HEK293 (cell line): ENCODE measurements around the gene CSN2.

Source experiments
- KLF7 ChIP-seq: fragments of 450-650 bp; formaldehyde crosslinking; IDR thresholded peaks from 2 replicates; pipeline ENCODE4 v1.5.1; 2016; ENCODE audit warnings: missing biosample characterization, missing genetic modification characterization, borderline replicate concordance
- ZNF302 ChIP-seq: fragments of 450-650 bp; formaldehyde crosslinking; IDR thresholded peaks from 2 replicates; pipeline ENCODE4 v1.5.1; 2016; ENCODE audit warnings: missing biosample characterization, missing genetic modification characterization, low read depth
- ZNF433 ChIP-seq: fragments of 450-650 bp; formaldehyde crosslinking; IDR thresholded peaks from 2 replicates; pipeline ENCODE4 v1.5.1; 2016; ENCODE audit warnings: missing biosample characterization, missing genetic modification characterization, low read depth
- ZNF777 ChIP-seq: fragments of 450-650 bp; formaldehyde crosslinking; IDR thresholded peaks from 2 replicates; pipeline ENCODE4 v1.5.1; 2017; ENCODE audit warnings: missing biosample characterization, missing genetic modification characterization, borderline replicate concordance
- ZSCAN5A ChIP-seq: fragments of 450-650 bp; formaldehyde crosslinking; IDR thresholded peaks from 2 replicates; pipeline ENCODE4 v1.5.1; 2016; ENCODE audit warnings: missing biosample characterization, missing genetic modification characterization
- TF ChIP-seq, protein P1 (sequence below): fragments of 450-650 bp; formaldehyde crosslinking; IDR thresholded peaks from 2 replicates; pipeline ENCODE4 v1.5.1; 2016; ENCODE audit warnings: missing biosample characterization, missing genetic modification characterization

GRCh38 chr4:69984030-69984443 is 18.5 kb upstream of the CSN2 start:
- TF ChIP-seq ZSCAN5A (tag by site-specific recombination), result no peak
- TF ChIP-seq, protein P1, sequence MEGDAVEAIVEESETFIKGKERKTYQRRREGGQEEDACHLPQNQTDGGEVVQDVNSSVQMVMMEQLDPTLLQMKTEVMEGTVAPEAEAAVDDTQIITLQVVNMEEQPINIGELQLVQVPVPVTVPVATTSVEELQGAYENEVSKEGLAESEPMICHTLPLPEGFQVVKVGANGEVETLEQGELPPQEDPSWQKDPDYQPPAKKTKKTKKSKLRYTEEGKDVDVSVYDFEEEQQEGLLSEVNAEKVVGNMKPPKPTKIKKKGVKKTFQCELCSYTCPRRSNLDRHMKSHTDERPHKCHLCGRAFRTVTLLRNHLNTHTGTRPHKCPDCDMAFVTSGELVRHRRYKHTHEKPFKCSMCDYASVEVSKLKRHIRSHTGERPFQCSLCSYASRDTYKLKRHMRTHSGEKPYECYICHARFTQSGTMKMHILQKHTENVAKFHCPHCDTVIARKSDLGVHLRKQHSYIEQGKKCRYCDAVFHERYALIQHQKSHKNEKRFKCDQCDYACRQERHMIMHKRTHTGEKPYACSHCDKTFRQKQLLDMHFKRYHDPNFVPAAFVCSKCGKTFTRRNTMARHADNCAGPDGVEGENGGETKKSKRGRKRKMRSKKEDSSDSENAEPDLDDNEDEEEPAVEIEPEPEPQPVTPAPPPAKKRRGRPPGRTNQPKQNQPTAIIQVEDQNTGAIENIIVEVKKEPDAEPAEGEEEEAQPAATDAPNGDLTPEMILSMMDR, result no peak
- TF ChIP-seq ZNF433 (tag by site-specific recombination), result no peak
- no peak for TF ChIP-seq ZNF302 (tag by site-specific recombination)
- no peak for TF ChIP-seq KLF7 (tag by site-specific recombination)
- no peak for TF ChIP-seq ZNF777 (tag by site-specific recombination)
